Ishikawa (cell line): ENCODE data around the gene SERPINC1.

Experiments used
- CEBPB ChIP-seq: IDR thresholded peaks from 2 replicates; pipeline ENCODE4 v1.6.1; 2012
- CREB1 ChIP-seq: IDR thresholded peaks from 2 replicates; pipeline ENCODE4 v1.6.1; 2012; ENCODE audit warnings: low read depth
- EGR1 ChIP-seq: IDR thresholded peaks from 2 replicates; pipeline ENCODE4 v1.6.1; 2012
- EP300 ChIP-seq: IDR thresholded peaks from 2 replicates; pipeline ENCODE4 v1.6.1; 2012; ENCODE audit warnings: borderline replicate concordance
- FOXM1 ChIP-seq: IDR thresholded peaks from 2 replicates; pipeline ENCODE4 v1.6.1; 2012; ENCODE audit warnings: low read depth, borderline replicate concordance
- NFIC ChIP-seq: IDR thresholded peaks from 2 replicates; pipeline ENCODE4 v1.6.1; 2012
- RAD21 ChIP-seq: IDR thresholded peaks from 2 replicates; pipeline ENCODE4 v1.6.1; 2012; ENCODE audit warnings: low read depth
- TAF1 ChIP-seq: IDR thresholded peaks from 2 replicates; pipeline ENCODE4 v1.6.1; 2012; ENCODE audit warnings: low read depth, mild to moderate bottlenecking
- TCF12 ChIP-seq: IDR thresholded peaks from 2 replicates; pipeline ENCODE4 v1.6.1; 2012; ENCODE audit warnings: low read depth
- TEAD4 ChIP-seq: IDR thresholded peaks from 2 replicates; pipeline ENCODE4 v1.6.1; 2012
- USF1 ChIP-seq: IDR thresholded peaks from 2 replicates; pipeline ENCODE4 v1.6.1; 2012
- YY1 ChIP-seq: IDR thresholded peaks from 2 replicates; pipeline ENCODE4 v1.6.1; 2012; ENCODE audit warnings: low read depth
- ZBTB7A ChIP-seq: IDR thresholded peaks from 2 replicates; pipeline ENCODE4 v1.6.1; 2012; ENCODE audit warnings: low read depth
- TF ChIP-seq, protein P1 (sequence below): IDR thresholded peaks from 2 replicates; pipeline ENCODE4 v1.6.1; 2012
- TF ChIP-seq, protein P2 (sequence below): IDR thresholded peaks from 2 replicates; pipeline ENCODE4 v1.6.1; 2012; ENCODE audit warnings: low read depth, mild to moderate bottlenecking

SERPINC1 gene

DNA sequence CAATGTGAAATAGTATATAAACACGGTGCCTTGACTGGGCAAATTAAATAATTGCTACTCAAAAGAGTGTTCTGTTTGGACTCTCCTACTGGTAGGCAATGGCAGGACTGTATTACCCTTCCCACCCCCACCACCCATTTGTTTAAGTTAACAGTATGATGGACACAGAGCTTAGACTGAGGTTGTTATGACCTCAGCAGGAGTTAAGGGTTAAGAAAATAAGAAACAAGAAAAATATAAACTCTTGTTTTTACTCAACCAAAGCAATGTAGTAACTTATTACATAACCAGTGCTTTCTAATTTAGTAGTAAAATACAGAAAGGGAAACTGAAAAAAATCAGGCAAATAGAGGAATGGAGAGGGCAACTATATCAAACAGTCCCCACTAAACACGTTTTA is 19.9 kb upstream of the SERPINC1 start:
- TF ChIP-seq CEBPB (no peak), FOXM1 (no peak), EP300 (no peak), CREB1 (no peak), EGR1 (no peak), TAF1 (no peak), RAD21 (no peak), TCF12 (no peak), YY1 (no peak)
- TF ChIP-seq, protein P1, sequence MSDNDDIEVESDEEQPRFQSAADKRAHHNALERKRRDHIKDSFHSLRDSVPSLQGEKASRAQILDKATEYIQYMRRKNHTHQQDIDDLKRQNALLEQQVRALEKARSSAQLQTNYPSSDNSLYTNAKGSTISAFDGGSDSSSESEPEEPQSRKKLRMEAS: no peak

DNA sequence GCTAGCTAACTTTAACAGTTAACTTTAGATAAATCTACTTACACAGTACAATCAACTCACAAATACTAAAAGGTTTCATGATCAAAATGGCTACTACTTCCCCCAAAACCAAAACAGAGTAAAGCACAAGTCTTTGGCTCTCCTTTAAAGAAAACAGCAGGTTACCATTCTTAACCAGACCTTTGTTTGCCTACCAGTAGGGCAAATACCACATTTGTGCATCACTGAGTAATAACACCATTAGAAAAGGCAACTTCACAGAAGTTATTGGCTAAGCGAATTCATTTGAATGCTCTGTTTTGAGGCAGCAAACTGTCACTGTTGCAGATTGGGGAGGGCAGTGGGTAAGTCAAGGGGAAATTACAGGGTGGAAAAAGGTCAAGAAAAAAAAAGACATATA is 17.3 kb upstream of the SERPINC1 start:
- TF ChIP-seq CEBPB: no peak
- TF ChIP-seq, protein P2, sequence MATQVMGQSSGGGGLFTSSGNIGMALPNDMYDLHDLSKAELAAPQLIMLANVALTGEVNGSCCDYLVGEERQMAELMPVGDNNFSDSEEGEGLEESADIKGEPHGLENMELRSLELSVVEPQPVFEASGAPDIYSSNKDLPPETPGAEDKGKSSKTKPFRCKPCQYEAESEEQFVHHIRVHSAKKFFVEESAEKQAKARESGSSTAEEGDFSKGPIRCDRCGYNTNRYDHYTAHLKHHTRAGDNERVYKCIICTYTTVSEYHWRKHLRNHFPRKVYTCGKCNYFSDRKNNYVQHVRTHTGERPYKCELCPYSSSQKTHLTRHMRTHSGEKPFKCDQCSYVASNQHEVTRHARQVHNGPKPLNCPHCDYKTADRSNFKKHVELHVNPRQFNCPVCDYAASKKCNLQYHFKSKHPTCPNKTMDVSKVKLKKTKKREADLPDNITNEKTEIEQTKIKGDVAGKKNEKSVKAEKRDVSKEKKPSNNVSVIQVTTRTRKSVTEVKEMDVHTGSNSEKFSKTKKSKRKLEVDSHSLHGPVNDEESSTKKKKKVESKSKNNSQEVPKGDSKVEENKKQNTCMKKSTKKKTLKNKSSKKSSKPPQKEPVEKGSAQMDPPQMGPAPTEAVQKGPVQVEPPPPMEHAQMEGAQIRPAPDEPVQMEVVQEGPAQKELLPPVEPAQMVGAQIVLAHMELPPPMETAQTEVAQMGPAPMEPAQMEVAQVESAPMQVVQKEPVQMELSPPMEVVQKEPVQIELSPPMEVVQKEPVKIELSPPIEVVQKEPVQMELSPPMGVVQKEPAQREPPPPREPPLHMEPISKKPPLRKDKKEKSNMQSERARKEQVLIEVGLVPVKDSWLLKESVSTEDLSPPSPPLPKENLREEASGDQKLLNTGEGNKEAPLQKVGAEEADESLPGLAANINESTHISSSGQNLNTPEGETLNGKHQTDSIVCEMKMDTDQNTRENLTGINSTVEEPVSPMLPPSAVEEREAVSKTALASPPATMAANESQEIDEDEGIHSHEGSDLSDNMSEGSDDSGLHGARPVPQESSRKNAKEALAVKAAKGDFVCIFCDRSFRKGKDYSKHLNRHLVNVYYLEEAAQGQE: no peak
- TF ChIP-seq, protein P1: no peak
- TF ChIP-seq ZBTB7A: no peak
- no peak for TF ChIP-seq USF1
- TF ChIP-seq EP300: no peak
- TF ChIP-seq CREB1: no peak
- no peak for TF ChIP-seq YY1
- TF ChIP-seq TAF1: no peak
- TF ChIP-seq NFIC: no peak
- TF ChIP-seq FOXM1: no peak
- no peak for TF ChIP-seq TEAD4
- no peak for TF ChIP-seq EGR1
- no peak for TF ChIP-seq RAD21
- no peak for TF ChIP-seq TCF12

GRCh38 chr1:173925306-173926242 is 8.4 kb upstream of the SERPINC1 start:
- no peak for TF ChIP-seq TAF1
- TF ChIP-seq, protein P1: no peak

DNA sequence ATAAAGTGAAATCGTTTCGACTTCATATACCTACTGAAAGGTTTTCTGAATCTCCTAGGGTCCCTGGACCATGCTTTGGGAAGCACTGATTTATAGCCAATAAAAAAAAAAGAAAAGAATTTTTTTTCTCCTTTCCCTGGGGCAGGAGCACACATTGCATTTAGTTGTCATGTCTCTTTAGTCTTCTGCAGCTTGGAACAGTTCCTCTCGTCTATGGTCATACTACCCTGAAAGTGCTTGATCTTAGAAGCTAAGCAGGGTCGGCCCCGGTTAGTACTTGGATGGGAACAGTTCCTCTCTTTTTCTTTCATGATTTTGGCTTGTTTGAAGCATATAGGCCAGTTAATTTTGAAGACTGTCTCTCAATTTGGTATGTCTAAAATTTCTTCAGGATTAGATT is 3.7 kb upstream of the SERPINC1 start:
- TF ChIP-seq TEAD4 (no peak), NFIC (no peak), CREB1 (no peak), TCF12 (no peak)
- TF ChIP-seq, protein P2: no peak

DNA sequence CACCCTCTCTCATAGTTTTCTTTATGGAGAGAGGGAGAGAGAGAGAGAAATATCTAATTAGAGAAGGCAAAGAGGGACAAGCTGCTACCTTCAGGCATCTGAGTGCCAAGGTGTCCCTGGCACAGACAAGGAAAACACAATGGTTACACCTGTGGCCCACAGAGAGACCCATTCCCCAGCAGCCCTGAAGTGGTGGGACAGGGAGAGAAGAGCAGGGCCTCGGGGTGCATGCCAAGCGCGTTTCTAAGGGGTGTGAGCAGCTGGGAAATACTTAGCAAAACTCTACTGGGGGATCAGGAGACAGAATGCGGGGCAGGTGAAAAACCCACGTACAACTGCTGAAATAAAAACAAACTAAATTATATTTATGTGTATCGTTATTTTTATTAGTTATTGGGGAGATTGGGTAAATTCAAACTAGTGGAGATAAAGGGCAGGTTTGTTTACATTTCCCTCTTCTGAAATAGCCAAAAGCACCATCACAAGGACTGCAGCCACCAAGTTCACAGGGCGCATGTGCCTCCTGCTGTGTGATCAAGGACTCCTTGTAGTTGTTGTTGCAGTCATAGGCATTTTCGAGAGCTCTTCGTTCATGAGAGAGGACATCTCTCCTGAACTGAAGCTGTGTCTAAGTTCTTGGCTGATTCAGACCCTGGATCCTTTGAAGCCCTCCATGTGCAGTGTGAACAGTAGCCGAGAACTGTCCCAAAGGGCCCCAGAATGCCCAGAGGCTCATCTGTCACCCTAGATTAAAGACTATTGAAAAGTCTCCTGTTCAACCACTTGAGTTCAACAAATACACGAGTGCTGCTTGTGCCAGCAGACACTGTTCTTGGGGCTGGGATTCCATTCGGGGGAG is 737 bp upstream of the SERPINC1 start:
- TF ChIP-seq YY1: no peak
- TF ChIP-seq, protein P2: no peak
- TF ChIP-seq ZBTB7A: no peak
- no peak for TF ChIP-seq RAD21
- TF ChIP-seq CREB1: no peak
- TF ChIP-seq EGR1: no peak
- TF ChIP-seq CEBPB: no peak
- TF ChIP-seq, protein P1: no peak
- TF ChIP-seq TEAD4: no peak
- TF ChIP-seq TCF12: no peak
